T-helper 2 cell treated with Interferon-gamma antibody and Interleukin-4, amounts not matched to agents 100 ng/mL and 5 ng/mL, for 36 hours (primary cell): ENCODE measurements around the gene CEACAM20. TPM values are rescaled to one million over a fixed set of nuclear protein-coding genes. Genes with fewer than 3 reads are reported as not detected.
"Not testable (repeated sequence)": the region's sequence is repeated elsewhere in the genome, so short reads cannot be mapped to it uniquely, and the experiment has no call there.

Experiments used
- intact Hi-C: fragments of 100-400 bp; cut with micrococcal nuclease; formaldehyde crosslinking; loops from one replicate; pipeline ENCODE4 v1.15.1; 2023
- total RNA-seq: library from RNA; stranded (reverse); gene quantifications from 2 replicates; pipeline ENCODE4 v1.2.3, GENCODE V29; 2022

Gene CEACAM20
- total RNA-seq: not detected in 2 replicates

- intact Hi-C loops: no loop called here
Measured at GRCh38 chr19:44529536-44529935, at the start of gene CEACAM20. TSS of gene CEACAM20 (minus strand) at chr19:44529675. CDS start at chr19:44529509, 166 bp downstream.

GRCh38 chr19:44577566-44577874 lies 48.0 kb upstream of the CEACAM20 start:
- intact Hi-C loops: no loop called here

GRCh38 chr19:44576843-44577565 lies 47.5 kb upstream of the CEACAM20 start:
- intact Hi-C loops: no loop called here

GRCh38 chr19:44575116-44575700 lies 45.7 kb upstream of the CEACAM20 start:
- intact Hi-C loops: no loop called here

- intact Hi-C loops: no loop called here
Measured at GRCh38 chr19:44574186-44574950, 44.9 kb upstream of the CEACAM20 start.

GRCh38 chr19:44573627-44574026 lies 44.2 kb upstream of the CEACAM20 start:
- intact Hi-C loops: no loop called here

- intact Hi-C loops: no loop called here
Measured at GRCh38 chr19:44573183-44573582, 43.7 kb upstream of the CEACAM20 start.

GRCh38 chr19:44572581-44572900 lies 43.1 kb upstream of the CEACAM20 start:
- intact Hi-C loops: no loop called here

- intact Hi-C loops: loop anchor here (1.0 kb wide), 1 partner anchor 85 kb away; no protein-coding TSS in a partner anchor
Measured at GRCh38 chr19:44571830-44572580, 42.5 kb upstream of the CEACAM20 start.

- intact Hi-C loops: loop anchor here (1.0 kb wide), 1 partner anchor 86 kb away; no protein-coding TSS in a partner anchor
Measured at GRCh38 chr19:44570984-44571684, 41.7 kb upstream of the CEACAM20 start.

GRCh38 chr19:44570603-44570983 lies 41.1 kb upstream of the CEACAM20 start:
- intact Hi-C loops: no loop called here

GRCh38 chr19:44567745-44568144 lies 38.3 kb upstream of the CEACAM20 start:
- intact Hi-C loops: no loop called here

- intact Hi-C loops: no loop called here
Measured at GRCh38 chr19:44566984-44567383, 37.5 kb upstream of the CEACAM20 start.

- intact Hi-C loops: not testable (repeated sequence)
Measured at GRCh38 chr19:44563086-44563655, 33.7 kb upstream of the CEACAM20 start.

- intact Hi-C loops: no loop called here
Measured at GRCh38 chr19:44557933-44558332, 28.5 kb upstream of the CEACAM20 start.

- intact Hi-C loops: no loop called here
Measured at GRCh38 chr19:44554641-44555246, 25.3 kb upstream of the CEACAM20 start.

GRCh38 chr19:44553478-44554171 lies 24.1 kb upstream of the CEACAM20 start:
- intact Hi-C loops: no loop called here

- intact Hi-C loops: no loop called here
Measured at GRCh38 chr19:44552324-44552723, 22.8 kb upstream of the CEACAM20 start.

- intact Hi-C loops: no loop called here
Measured at GRCh38 chr19:44551850-44552249, 22.4 kb upstream of the CEACAM20 start.

GRCh38 chr19:44550976-44551375 lies 21.5 kb upstream of the CEACAM20 start:
- intact Hi-C loops: not testable (repeated sequence)
